ENCODE results near the gene MDGA2.
"Not testable (repeated sequence)": the region's sequence is repeated elsewhere in the genome, so short reads cannot be mapped to it uniquely, and the experiment has no call there.

The MDGA2 gene

DNA sequence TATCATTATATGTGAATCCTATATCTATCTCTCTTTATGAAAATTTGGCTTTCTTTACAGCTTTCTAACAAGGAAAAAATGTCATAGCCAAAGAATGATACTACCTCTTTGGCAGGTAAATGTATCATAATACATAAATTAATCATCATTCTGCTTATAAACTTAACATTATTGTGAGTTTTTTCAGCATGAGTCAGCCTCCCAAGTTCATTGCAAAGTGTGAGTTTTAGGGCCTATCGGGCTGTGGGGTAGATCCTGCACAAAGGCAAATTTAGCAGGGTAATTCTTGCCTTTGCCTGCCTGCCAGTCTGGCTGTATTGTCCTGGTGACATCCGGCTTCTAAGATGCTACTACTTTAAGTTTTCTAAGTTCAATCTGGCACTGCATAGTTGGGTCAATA is 412.6 kb downstream of the MDGA2 start:
- Histone ChIP-seq H3K4me3 (ENCODE audit: low read depth, low read length) (no peak overlapping the region), H3K27me3 (no peaks in the 10 kb centered on the region), H3K4me1 (no peaks in the 10 kb centered on the region; the same call in 1 of the 2 replicates), H3K9me3 (no peaks in the 10 kb centered on the region), H3K36me3 (no peaks in the 10 kb centered on the region)
- TF ChIP-seq, protein P1, sequence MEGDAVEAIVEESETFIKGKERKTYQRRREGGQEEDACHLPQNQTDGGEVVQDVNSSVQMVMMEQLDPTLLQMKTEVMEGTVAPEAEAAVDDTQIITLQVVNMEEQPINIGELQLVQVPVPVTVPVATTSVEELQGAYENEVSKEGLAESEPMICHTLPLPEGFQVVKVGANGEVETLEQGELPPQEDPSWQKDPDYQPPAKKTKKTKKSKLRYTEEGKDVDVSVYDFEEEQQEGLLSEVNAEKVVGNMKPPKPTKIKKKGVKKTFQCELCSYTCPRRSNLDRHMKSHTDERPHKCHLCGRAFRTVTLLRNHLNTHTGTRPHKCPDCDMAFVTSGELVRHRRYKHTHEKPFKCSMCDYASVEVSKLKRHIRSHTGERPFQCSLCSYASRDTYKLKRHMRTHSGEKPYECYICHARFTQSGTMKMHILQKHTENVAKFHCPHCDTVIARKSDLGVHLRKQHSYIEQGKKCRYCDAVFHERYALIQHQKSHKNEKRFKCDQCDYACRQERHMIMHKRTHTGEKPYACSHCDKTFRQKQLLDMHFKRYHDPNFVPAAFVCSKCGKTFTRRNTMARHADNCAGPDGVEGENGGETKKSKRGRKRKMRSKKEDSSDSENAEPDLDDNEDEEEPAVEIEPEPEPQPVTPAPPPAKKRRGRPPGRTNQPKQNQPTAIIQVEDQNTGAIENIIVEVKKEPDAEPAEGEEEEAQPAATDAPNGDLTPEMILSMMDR (IDR thresholded peaks at IDR 0.05; ENCODE audit: low read depth, low read length), result no peak
- no peak for DNase-seq

DNA sequence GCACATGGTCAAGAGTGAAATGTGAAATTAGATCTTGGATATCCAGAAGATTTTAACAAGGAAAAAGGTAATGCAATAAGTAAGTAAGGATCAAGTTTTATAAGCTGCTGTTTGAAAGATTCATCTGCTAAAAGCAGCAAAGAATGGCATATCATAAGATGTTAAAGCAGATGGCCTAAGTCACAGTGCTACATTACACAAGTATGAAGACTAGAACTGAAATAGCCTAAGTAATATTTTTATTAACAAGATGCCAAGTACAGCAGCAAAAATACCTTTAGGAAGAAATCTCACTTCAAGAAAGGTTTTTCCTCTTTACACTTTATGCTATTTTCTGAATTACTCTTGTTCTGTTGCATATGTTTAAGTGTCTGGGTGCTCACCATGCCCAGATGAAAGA is 414.1 kb downstream of the MDGA2 start:
- Histone ChIP-seq H3K27me3 (no peaks in the 10 kb centered on the region), H3K36me3 (no peaks in the 10 kb centered on the region), H3K4me1 (no peaks in the 10 kb centered on the region; the same call in 1 of the 2 replicates), H3K9me3 (no peaks in the 10 kb centered on the region), H3K4me3 (ENCODE audit: low read depth, low read length) (no peak overlapping the region)
- TF ChIP-seq, protein P1 (IDR thresholded peaks at IDR 0.05; ENCODE audit: low read depth, low read length), result no peak
- no peak for DNase-seq

DNA sequence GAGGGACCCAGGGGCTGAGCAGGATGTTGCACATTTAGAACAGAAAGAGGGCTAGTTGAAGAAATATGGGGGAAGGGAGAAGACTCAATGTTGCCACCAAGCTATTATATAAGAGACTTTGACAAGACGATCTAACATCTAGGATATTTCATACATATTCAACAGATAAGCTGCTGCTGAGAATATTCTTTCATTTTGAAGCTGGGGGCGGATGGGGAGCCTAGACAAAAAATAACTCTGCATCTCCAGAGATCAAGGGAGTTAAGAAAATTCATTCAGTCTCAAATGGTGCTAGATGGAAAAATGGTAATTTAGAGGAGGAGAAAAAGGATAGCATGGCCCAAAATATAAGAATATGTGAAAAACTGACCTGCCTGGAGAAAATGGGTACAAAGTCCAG is 415.6 kb downstream of the MDGA2 start:
- DNase-seq, result no peak
- TF ChIP-seq, protein P1 (IDR thresholded peaks at IDR 0.05; ENCODE audit: low read depth, low read length), result no peak
- Histone ChIP-seq H3K36me3 (no peaks in the 10 kb centered on the region), H3K4me1 (no peaks in the 10 kb centered on the region; the same call in 1 of the 2 replicates), H3K9me3 (no peaks in the 10 kb centered on the region), H3K27me3 (no peaks in the 10 kb centered on the region), H3K4me3 (ENCODE audit: low read depth, low read length) (no peak overlapping the region)

DNA sequence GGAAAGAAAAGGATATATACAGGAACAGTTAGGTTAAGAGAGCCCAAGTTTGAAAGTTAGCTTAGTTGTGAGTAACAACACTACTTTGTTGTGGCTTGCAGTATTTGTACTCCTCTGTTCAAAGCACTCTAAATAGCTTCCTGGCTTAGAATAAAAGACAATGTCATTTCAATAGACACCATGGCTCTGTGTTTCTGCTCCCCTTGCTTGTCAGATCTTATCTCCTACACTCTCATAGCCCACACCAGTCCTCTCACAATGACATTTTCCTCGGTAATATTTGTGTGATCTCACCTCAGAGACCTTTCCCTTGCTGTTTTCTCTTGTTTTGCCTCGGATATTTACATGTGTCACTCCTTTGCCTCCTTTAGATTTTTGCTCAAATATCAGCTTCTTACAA is 418.4 kb downstream of the MDGA2 start:
- Histone ChIP-seq H3K4me3 (ENCODE audit: low read depth, low read length) (no peak overlapping the region), H3K36me3 (no peaks in the 10 kb centered on the region), H3K27me3 (no peaks in the 10 kb centered on the region), H3K9me3 (no peaks in the 10 kb centered on the region), H3K4me1 (no peaks in the 10 kb centered on the region; the same call in 1 of the 2 replicates)
- DNase-seq, result peak; percentile 9
- TF ChIP-seq, protein P1 (IDR thresholded peaks at IDR 0.05; ENCODE audit: low read depth, low read length), result no peak

DNA sequence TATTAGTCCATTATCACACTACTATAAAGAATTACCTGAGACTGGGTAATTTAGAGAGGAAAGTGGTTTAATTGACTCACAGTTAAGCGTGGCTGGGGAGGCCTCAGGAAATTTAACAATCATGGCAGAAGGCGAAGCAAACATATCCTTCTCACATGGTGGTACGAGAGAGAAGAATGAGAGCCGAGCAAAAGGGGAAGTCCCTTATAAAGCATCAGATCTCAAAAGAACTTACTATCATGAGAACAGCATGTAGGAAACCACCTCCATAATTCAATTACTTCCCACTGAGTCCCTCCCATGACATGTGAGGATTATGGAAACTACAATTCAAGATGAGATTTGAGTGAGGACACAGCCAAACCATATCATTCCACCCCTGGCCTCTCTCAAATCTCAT is 422.6 kb downstream of the MDGA2 start:
- TF ChIP-seq, protein P1 (IDR thresholded peaks at IDR 0.05; ENCODE audit: low read depth, low read length), result no peak
- no peaks in the 10 kb centered on the region for H3K27me3 ChIP-seq
- no peak for DNase-seq

DNA sequence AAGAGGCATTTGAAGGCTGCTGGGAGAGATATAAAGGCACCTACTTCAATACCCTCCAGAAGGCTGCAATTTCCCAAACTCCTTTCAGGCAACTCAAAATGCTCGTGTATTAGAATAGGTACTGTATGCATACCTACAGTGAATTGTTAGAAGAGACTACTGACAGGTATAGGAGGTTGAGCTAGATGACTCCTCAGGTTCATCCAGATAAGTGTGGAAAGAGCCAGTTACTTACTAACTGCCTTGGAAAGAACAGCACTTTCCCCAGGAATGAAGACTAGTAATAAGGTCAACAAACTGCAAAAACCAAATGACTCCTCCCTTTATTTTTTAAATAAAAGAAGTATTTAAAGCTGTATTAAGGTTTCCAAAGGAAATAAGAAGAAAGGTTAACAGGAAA is 429.0 kb downstream of the MDGA2 start:
- TF ChIP-seq, protein P1 (IDR thresholded peaks at IDR 0.05; ENCODE audit: low read depth, low read length), result no peak
- DNase-seq, result no peak
- Histone ChIP-seq H3K27me3 (no peaks in the 10 kb centered on the region), H3K9me3 (no peaks in the 10 kb centered on the region), H3K36me3 (no peaks in the 10 kb centered on the region), H3K4me3 (ENCODE audit: low read depth, low read length) (no peak overlapping the region), H3K4me1 (no peaks in the 10 kb centered on the region)

More for the DNA sequence above, 422.6 kb downstream of the MDGA2 start:
- H3K9me3 ChIP-seq, result no peaks in the 10 kb centered on the region
- no peaks in the 10 kb centered on the region for H3K4me1 ChIP-seq
- no peaks in the 10 kb centered on the region for H3K36me3 ChIP-seq
- no peak overlapping the region for H3K4me3 ChIP-seq (ENCODE audit: low read depth, low read length)

DNA sequence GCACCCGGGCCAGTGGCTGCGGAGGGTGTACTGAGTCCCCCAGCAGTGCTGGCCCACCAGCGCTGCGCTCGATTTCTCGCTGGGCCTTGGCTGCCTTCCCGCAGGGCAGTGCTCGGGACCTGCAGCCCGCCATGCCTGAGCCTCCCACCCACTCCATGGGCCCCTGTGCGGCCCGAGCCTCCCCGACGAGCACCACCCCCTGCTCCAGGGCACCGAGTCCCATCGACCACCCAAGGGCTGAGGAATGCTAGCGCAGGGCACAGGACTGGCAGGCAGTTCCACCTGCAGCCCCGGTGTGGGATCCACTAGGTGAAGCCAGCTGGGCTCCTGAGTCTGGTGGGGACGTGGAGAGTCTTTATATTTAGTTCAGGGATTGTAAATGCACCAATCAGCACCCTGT is 432.8 kb downstream of the MDGA2 start:
- H3K9me3 ChIP-seq; H3K27me3 ChIP-seq; H3K4me1 ChIP-seq; H3K4me3 ChIP-seq (ENCODE audit: low read depth, low read length); DNase-seq; H3K36me3 ChIP-seq: not testable (repeated sequence)

Data from BE2C (cell line).